Right atrium auricular region (tissue), 2 donors: ENCODE data around the gene ACAP3. TPM values are rescaled to one million over a fixed set of nuclear protein-coding genes. Genes with fewer than 3 reads are reported as not detected.
"Not testable (repeated sequence)": the region's sequence is repeated elsewhere in the genome, so short reads cannot be mapped to it uniquely, and the experiment has no call there.

Source experiments
- DNase-seq: peaks from one replicate; pipeline ENCODE4 v3.0.0-alpha.2; 2019; ENCODE audit warnings: low spot score
- H3K27ac ChIP-seq, 2 donors: fragments of 200-600 bp; sonication (generic); 1 replicate in 1 of 2; 2 replicates in 1 of 2; pipeline ENCODE4 v1.5.1; 2016 to 2019
- H3K27me3 ChIP-seq, 2 donors: fragments of 200-600 bp; sonication (generic); one replicate each; pipeline versions ENCODE4 v1.5.1 to v1.6.0; 2017 to 2019
- H3K36me3 ChIP-seq: fragments of 200-600 bp; sonication (generic); one replicate; pipeline ENCODE4 v1.5.1; 2016
- H3K4me1 ChIP-seq, 2 donors: fragments of 200-600 bp; sonication (generic); one replicate each; pipeline versions ENCODE4 v1.5.1 to v1.6.0; 2017 to 2019
- H3K4me3 ChIP-seq, 2 donors: fragments of 200-600 bp; sonication (generic); 1 replicate in 1 of 2; 2 replicates in 1 of 2; pipeline ENCODE4 v1.5.1; 2017 to 2019; ENCODE audit warnings: mild to moderate bottlenecking in 1 of 2, moderate library complexity in 1 of 2
- H3K9me3 ChIP-seq, 2 donors: fragments of 200-600 bp; sonication (generic); one replicate each; pipeline ENCODE4 v1.5.1; 2019
- total RNA-seq, 2 donors: library from RNA; depleted of rRNA; stranded (reverse); fragments of >200 nt; gene quantifications; one replicate each; pipeline ENCODE4 v1.1.0, GENCODE V29; 2016
- TF ChIP-seq, protein P1 (sequence below), 2 donors: fragments of 200-600 bp; sonication (generic); IDR thresholded peaks; one replicate each; pipeline ENCODE4 v1.5.1; 2019; ENCODE audit warnings: antibody characterized with exemption in 2 of 2

The ACAP3 gene
- total RNA-seq, 2 donors from 2014 or later: 19.5 to 20.4 TPM

DNA sequence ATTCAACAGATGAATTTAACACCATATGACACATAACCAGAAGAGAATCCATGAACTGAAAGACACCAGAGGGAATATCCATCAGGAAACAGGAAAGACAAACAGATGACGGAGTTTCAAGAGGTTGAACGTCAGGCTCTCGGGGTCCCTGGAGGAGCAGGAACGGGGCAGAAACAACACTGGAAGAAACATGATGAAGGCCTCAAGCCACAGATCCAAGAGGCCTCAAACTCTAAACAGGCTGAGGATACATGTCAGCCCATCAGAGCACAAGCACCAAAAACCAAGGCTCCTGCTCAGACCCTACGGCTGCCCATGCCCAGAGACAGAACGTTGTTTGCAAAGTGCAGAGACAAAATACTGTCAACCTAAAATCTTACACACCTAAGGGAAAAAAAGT is 9.7 kb upstream of the ACAP3 start:
- Histone ChIP-seq H3K4me3 (no peak overlapping the region), H3K36me3 (peaks cover 60% of the 10 kb centered on the region), H3K9me3 (no peaks in the 10 kb centered on the region), H3K27me3 (no peaks in the 10 kb centered on the region), H3K4me1 (peaks cover 0 to 28% of the 10 kb centered on the region in 2 donors), H3K27ac (peak overlapping the region; percentile 61 to 83)
- DNase-seq: no peak
- TF ChIP-seq, protein P1, sequence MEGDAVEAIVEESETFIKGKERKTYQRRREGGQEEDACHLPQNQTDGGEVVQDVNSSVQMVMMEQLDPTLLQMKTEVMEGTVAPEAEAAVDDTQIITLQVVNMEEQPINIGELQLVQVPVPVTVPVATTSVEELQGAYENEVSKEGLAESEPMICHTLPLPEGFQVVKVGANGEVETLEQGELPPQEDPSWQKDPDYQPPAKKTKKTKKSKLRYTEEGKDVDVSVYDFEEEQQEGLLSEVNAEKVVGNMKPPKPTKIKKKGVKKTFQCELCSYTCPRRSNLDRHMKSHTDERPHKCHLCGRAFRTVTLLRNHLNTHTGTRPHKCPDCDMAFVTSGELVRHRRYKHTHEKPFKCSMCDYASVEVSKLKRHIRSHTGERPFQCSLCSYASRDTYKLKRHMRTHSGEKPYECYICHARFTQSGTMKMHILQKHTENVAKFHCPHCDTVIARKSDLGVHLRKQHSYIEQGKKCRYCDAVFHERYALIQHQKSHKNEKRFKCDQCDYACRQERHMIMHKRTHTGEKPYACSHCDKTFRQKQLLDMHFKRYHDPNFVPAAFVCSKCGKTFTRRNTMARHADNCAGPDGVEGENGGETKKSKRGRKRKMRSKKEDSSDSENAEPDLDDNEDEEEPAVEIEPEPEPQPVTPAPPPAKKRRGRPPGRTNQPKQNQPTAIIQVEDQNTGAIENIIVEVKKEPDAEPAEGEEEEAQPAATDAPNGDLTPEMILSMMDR (IDR thresholded peaks at IDR 0.05): no peak

DNA sequence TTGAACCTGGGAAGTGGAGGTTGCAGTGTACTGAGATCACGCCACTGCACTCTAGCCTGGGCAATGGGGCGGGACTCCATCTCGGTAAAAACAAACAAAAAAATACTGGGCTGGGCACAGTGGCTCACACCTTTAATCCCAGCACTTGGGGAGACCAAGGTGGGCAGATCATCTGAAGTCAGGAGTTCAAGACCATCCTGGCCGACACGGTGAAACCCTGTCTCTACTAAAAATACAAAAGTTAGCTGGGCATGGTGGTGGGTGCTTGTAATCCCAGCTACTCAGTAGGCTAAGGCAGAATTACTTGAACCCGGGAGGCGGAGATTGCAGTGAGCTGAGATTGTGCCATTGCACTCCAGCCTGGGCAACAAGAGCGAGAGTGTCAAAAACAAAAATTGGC is 8.5 kb upstream of the ACAP3 start:
- H3K36me3 ChIP-seq: peaks cover 69% of the 10 kb centered on the region
- H3K4me3 ChIP-seq, H3K27me3 ChIP-seq, DNase-seq, H3K27ac ChIP-seq, H3K9me3 ChIP-seq: not testable (repeated sequence)
- peaks cover 0 to 16% of the 10 kb centered on the region in 2 donors for H3K4me1 ChIP-seq

DNA sequence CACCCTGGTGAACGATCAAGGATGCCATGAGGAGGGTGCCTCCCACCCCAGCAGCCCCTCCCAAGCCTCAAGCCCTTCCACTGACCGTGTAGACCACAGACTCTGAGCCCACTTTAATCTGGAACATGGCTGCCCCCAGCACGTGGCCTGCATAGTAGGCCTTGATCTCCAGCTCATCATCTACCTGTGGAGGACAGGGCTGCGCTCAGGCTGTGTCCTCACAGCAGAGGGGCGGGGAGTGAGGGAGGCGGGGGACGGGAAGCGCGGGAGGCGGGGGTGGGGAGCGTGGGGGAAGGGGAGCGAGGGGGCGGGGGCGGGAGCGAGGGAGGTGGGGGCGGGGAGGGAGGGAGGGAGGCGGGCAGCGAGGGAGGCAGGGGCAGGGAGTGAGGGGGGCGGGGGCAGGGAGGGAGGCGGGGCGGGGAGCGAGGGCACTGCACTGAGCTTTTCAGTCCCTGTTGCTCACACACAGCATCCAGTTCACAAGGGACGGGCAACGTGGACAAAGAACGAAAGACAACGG is 7.8 kb upstream of the ACAP3 start:
- H3K4me3 ChIP-seq: no peak overlapping the region
- peaks cover 0 to 9% of the 10 kb centered on the region in 2 donors for H3K4me1 ChIP-seq
- peaks cover 73% of the 10 kb centered on the region for H3K36me3 ChIP-seq
- TF ChIP-seq, protein P1 (IDR thresholded peaks at IDR 0.05): no peak
- DNase-seq: no peak
- H3K27ac ChIP-seq: no peak overlapping the region
- no peaks in the 10 kb centered on the region for H3K27me3 ChIP-seq
- H3K9me3 ChIP-seq: no peaks in the 10 kb centered on the region

DNA sequence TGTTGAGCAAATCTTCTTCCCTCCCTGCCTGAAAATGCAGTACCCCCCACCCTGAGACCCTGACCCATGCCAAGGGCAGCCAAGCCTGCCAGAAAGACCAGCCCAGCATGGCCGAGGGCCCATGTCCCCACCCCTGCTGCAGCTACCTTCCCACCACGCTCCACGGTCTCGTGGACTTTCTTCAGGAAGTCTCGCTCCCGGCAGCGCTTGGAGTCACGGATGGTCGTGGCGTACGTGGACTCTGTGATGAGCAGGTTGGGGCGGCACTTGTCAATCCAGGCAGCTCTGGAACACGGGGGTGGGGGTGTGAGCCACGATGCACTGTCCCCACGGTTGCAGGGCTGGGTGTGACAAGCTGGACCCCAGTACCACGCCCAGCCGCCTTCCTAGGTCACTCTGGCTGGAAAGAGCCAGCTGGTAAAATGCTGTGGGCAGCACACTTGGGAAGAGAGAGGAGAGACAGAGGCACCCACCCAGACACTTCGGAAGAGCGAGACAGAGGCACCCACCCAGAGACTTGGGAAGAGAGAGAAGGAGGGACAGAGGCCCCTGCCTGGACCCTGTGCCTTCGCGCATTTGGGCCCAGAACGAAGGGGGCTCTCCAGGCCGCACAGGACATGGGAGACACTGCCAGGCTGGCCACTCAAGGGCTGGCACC is 7.1 kb upstream of the ACAP3 start:
- Histone ChIP-seq H3K4me3 (no peak overlapping the region), H3K27me3 (no peaks in the 10 kb centered on the region), H3K4me1 (peaks cover 0 to 12% of the 10 kb centered on the region in 2 donors), H3K36me3 (peaks cover 66% of the 10 kb centered on the region), H3K9me3 (no peaks in the 10 kb centered on the region), H3K27ac (no peak overlapping the region)
- DNase-seq: no peak
- TF ChIP-seq, protein P1 (IDR thresholded peaks at IDR 0.05): no peak

DNA sequence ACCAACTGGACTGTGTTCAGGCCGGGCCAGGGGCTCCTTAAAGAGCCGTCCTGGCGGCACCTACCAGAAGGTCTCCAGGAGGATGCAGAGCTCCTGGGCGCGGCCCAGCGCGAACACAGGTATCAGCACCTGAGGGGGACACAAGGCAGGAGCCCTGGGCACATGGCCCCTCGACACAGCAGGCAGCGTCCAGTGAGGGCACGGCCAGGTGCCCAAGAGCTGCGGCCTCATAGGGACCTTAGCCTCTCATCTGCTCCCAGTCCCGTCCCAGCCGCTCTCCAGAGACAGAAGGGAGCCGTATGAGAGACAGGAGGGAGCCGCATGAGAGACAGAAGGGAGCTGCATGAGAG is 6.5 kb upstream of the ACAP3 start:
- peaks cover 0 to 18% of the 10 kb centered on the region in 2 donors for H3K4me1 ChIP-seq
- peaks cover 60% of the 10 kb centered on the region for H3K36me3 ChIP-seq
- no peak overlapping the region for H3K27ac ChIP-seq

DNA sequence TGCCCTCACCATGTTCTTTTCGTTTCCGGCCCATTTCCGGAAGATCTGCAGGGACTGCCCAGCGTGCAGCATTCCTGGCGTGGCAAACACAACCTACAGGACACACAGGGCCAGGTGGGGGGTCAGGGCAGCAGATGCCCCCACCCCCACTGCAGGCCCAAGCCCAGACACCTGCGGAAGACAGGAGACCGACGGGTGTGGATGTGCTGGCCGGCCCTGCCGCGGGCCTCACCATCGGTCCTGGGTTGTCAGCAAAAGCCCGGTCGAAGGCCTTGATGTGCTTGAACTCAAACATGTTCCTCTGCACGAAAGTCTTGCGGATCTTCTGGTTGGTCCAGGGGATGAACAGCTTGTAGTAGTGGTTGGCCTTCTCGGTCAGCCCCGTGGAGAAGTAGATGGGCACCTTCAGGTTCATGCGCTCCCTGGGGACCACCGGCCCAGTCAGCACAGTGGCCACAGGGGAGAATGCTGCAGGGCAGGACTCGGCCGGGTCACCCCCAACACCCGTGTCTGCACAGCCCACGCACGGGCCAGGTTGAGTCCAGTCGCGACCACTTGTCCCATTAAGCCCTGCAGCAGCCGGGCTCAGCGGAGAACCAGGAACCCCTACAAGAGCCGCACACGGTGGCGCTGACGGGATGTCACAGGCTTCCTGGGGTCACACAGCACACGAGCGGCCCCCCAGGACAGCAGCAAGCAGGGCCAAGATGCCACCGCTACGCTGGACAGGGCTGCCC is 5.9 kb upstream of the ACAP3 start:
- Histone ChIP-seq H3K27ac (no peak overlapping the region), H3K36me3 (peaks cover 55% of the 10 kb centered on the region), H3K4me1 (peaks cover 0 to 23% of the 10 kb centered on the region in 2 donors)

More for the DNA sequence above, 6.5 kb upstream of the ACAP3 start:
- TF ChIP-seq, protein P1 (IDR thresholded peaks at IDR 0.05): no peak
- no peak for DNase-seq
- no peak overlapping the region for H3K4me3 ChIP-seq
- no peaks in the 10 kb centered on the region for H3K9me3 ChIP-seq
- H3K27me3 ChIP-seq: no peaks in the 10 kb centered on the region

More for the DNA sequence above, 5.9 kb upstream of the ACAP3 start:
- no peak for DNase-seq
- Histone ChIP-seq H3K9me3 (no peaks in the 10 kb centered on the region), H3K4me3 (no peak overlapping the region), H3K27me3 (no peaks in the 10 kb centered on the region)
- TF ChIP-seq, protein P1 (IDR thresholded peaks at IDR 0.05): no peak
